Activated gamma-delta T cell treated with anti-CD3 and anti-CD28 coated beads, Interleukin-2, amount 50 U/mL, for 16 hours (primary cell): ENCODE results near the gene MGLL.

Experiments used
- DNase-seq: peaks from one replicate; pipeline ENCODE4 v3.0.0-alpha.2; 2020; ENCODE audit warnings: low read depth

Gene MGLL

GRCh38 chr3:127652246-127652995, 169.9 kb downstream of the MGLL start:
- no peak for DNase-seq

GRCh38 chr3:127651516-127652172, 170.7 kb downstream of the MGLL start:
- no peak for DNase-seq

GRCh38 chr3:127650236-127650635, 172.1 kb downstream of the MGLL start:
- no peak for DNase-seq

- no peak for DNase-seq
These were observed 174.5 kb downstream of the MGLL start for GRCh38 chr3:127647845-127648204.

- DNase-seq: no peak
These were observed 175.0 kb downstream of the MGLL start for GRCh38 chr3:127647166-127647844.

- no peak for DNase-seq
These were observed 175.7 kb downstream of the MGLL start for GRCh38 chr3:127646501-127647046.

GRCh38 chr3:127645371-127646015, 176.8 kb downstream of the MGLL start:
- DNase-seq: no peak

GRCh38 chr3:127644641-127645370, 177.5 kb downstream of the MGLL start:
- DNase-seq: no peak

- DNase-seq: no peak
These were observed 182.3 kb downstream of the MGLL start for GRCh38 chr3:127640042-127640355.

- no peak for DNase-seq
These were observed 182.9 kb downstream of the MGLL start for GRCh38 chr3:127639173-127640041.
